Measurements from ENCODE around the gene IGF1R.

Gene IGF1R

GRCh38 chr15:98711810-98712209 lies 63.5 kb downstream of the IGF1R start:
- no peak for TF ChIP-seq CTCF (IDR thresholded peaks at IDR 0.05)
- Histone ChIP-seq H3K4me1 (ENCODE audit: control insufficient read depth in 1 of 2, insufficient read depth in 1 of 2, low read depth in 1 of 2, low read length in 1 of 2) (peaks cover 52 to 55% of the 10 kb centered on the region in 2 experiments), H3K9me3 (no peaks in the 10 kb centered on the region), H3K36me3 (peaks cover 21% of the 10 kb centered on the region), H3K4me3 (ENCODE audit: low read depth in 1 of 2, low read length in 1 of 2) (no peak overlapping the region), H3K27ac (no peak overlapping the region), H3K27me3 (no peaks in the 10 kb centered on the region)

- Histone ChIP-seq H3K27ac (peak overlapping the region; percentile 66), H3K36me3 (peaks cover 9% of the 10 kb centered on the region), H3K4me1 (ENCODE audit: control insufficient read depth in 1 of 2, insufficient read depth in 1 of 2, low read depth in 1 of 2, low read length in 1 of 2) (peaks cover 54 to 60% of the 10 kb centered on the region in 2 experiments), H3K9me3 (no peaks in the 10 kb centered on the region), H3K27me3 (no peaks in the 10 kb centered on the region), H3K4me3 (ENCODE audit: low read depth in 1 of 2, low read length in 1 of 2) (no peak overlapping the region)
- TF ChIP-seq CTCF (IDR thresholded peaks at IDR 0.05), result no peak
These were observed 64.7 kb downstream of the IGF1R start for GRCh38 chr15:98712845-98713584.

DNA sequence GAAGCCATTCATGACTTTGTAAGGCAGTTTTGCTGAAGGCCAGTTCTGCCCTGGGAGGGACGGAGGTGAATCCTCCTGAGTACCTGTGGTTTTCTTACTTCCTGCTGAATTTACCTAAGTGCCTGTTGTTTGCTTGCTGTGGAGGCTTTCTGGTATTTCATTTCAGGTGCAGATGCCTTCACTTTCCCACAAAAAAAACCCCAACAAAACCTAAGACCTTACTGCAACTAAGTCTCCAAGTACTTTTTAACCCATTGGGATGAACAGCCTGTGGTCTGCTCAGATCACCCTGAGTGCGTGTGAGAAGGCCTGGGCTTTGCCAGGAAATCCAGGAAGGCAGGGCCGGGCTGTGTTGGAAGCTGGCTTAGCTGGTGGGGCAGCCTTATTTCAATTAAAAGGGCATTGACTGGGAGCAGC lies 65.3 kb downstream of the IGF1R start:
- H3K27ac ChIP-seq, result peak overlapping the region; percentile 66

GRCh38 chr15:98714922-98715321 lies 66.6 kb downstream of the IGF1R start:
- no peak overlapping the region for H3K4me3 ChIP-seq (ENCODE audit: low read depth in 1 of 2, low read length in 1 of 2)
- H3K27ac ChIP-seq, result no peak overlapping the region
- H3K36me3 ChIP-seq, result no peaks in the 10 kb centered on the region
- TF ChIP-seq CTCF (IDR thresholded peaks at IDR 0.05), result no peak
- peaks cover 52 to 64% of the 10 kb centered on the region in 2 experiments for H3K4me1 ChIP-seq (ENCODE audit: control insufficient read depth in 1 of 2, insufficient read depth in 1 of 2, low read depth in 1 of 2, low read length in 1 of 2)
- no peaks in the 10 kb centered on the region for H3K27me3 ChIP-seq
- H3K9me3 ChIP-seq, result no peaks in the 10 kb centered on the region

More for the DNA sequence above, 65.3 kb downstream of the IGF1R start:
- Histone ChIP-seq H3K4me1 (ENCODE audit: control insufficient read depth in 1 of 2, insufficient read depth in 1 of 2, low read depth in 1 of 2, low read length in 1 of 2) (peaks cover 58 to 66% of the 10 kb centered on the region in 2 experiments), H3K9me3 (no peaks in the 10 kb centered on the region), H3K36me3 (peaks cover 4% of the 10 kb centered on the region), H3K4me3 (ENCODE audit: low read depth in 1 of 2, low read length in 1 of 2) (no peak overlapping the region), H3K27me3 (no peaks in the 10 kb centered on the region)
- no peak for TF ChIP-seq CTCF (IDR thresholded peaks at IDR 0.05)

GRCh38 chr15:98715401-98715800 lies 67.1 kb downstream of the IGF1R start:
- no peak for TF ChIP-seq CTCF (IDR thresholded peaks at IDR 0.05)
- no peaks in the 10 kb centered on the region for H3K27me3 ChIP-seq
- H3K36me3 ChIP-seq, result no peaks in the 10 kb centered on the region
- no peaks in the 10 kb centered on the region for H3K9me3 ChIP-seq
- peak overlapping the region in 1 of 2 experiments; percentile 1 for H3K4me3 ChIP-seq (ENCODE audit: low read depth in 1 of 2, low read length in 1 of 2)
- H3K4me1 ChIP-seq (ENCODE audit: control insufficient read depth in 1 of 2, insufficient read depth in 1 of 2, low read depth in 1 of 2, low read length in 1 of 2), result peaks cover 48 to 59% of the 10 kb centered on the region in 2 experiments
- peak overlapping the region; percentile 45 for H3K27ac ChIP-seq

All from neutrophil (primary cell).